Measurements from ENCODE around the gene TNNI3K.

The TNNI3K gene

DNA sequence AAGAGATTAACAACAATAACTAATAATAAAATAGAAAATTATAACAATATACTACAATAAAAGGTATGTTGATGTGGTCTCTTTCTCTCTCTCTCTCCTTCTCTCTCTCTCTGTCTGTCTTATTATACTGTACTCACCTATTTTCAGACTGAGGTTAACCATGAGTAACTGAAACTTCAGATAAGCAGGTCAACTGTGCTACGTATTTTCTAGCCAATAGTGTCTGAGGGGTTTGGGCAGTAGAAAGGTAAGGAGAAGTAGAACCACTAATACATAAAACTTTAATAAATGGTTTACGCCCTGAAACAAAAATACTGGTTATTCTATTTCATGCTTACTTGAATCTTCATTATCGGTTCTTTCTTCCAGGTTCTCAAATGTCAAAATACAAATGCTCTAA lies 348.2 kb downstream of the TNNI3K start:
- no peak for DNase-seq

DNA sequence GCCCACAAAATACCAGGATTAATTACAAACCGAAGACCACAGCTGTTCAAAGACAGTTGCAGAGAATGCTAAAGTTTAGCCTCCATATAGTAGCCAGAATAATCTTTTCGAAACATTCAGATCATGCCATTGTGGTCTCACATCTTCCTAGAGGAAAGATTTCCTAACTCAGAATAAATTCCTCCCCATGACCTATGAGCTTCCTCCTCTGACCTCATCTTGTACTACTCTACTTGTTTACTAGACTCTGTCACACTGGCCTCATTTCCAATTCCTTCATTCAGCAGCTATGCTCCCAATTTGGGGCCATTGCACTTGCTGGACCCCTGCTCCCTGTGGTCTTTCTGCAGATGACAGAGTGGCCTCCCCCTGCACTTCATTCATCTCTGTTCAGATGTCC lies 349.0 kb downstream of the TNNI3K start:
- DNase-seq, result no peak

DNA sequence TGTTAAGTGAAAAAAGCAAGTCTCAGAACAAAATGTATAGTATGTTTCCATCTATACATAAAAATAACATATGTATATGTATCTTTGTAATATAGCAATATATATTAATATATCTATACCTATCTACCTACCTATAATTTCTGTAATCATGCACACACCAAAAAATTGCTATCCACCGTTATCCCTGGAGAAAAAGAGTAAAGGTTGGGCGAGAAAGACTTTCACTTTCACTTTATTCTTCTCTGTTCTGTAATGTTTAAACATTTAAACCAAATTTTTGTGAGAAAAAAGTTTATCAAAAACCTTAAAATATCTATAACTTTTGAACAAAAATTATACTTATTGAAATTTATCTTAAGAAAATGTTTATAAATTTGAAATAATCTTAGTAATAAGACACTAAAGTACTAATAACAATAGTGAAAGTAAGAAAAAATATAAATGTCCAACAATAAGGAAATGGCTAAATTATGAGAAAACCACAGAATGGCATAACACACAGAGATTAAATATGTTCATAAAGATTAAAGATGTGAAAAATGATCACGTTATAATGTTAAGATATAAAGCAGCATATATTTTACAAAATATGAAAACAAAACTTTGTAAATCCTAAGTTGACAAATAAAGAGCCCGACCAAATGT lies 351.2 kb downstream of the TNNI3K start:
- DNase-seq, result no peak

DNA sequence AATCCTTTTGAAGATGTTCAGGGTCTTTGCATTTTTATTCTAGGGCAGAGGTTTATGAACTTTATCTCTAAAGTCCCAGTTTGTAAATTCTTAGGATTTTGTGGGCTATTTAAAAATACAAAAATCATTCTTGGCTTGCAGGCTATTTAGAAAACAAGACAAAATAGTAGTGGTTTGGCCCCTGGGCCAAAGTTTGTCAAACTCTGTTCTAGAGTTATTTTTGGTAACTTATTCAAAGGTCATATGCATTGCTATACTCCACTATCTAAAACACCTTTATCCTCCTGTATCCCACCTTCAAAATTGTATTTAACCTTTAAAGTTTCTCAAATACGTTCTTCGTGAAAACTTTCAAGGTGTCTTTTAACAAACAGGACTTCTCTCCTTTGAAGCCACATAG lies 352.7 kb downstream of the TNNI3K start:
- no peak for DNase-seq

DNA sequence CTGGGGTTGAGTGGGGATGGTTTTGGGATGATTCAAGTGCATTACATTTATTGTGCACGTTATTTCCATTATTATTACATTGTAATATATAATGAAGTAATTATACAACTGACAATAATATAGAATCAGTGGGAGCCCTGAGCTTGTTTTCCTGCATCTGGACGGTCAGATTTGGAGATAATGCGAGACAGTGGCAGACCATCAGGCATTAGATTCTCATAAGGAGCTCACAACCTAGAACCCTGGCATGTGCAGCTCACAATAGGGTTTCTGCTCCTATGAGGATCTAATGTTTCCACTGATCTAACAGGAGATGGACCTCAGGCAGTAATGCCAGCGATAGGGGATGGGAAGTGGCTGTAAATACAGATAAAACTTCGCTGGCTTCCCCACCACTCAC lies 355.1 kb downstream of the TNNI3K start:
- no peak for DNase-seq

- DNase-seq, result no peak
These were observed 356.8 kb downstream of the TNNI3K start for GRCh38 chr1:74591949-74592348.

DNA sequence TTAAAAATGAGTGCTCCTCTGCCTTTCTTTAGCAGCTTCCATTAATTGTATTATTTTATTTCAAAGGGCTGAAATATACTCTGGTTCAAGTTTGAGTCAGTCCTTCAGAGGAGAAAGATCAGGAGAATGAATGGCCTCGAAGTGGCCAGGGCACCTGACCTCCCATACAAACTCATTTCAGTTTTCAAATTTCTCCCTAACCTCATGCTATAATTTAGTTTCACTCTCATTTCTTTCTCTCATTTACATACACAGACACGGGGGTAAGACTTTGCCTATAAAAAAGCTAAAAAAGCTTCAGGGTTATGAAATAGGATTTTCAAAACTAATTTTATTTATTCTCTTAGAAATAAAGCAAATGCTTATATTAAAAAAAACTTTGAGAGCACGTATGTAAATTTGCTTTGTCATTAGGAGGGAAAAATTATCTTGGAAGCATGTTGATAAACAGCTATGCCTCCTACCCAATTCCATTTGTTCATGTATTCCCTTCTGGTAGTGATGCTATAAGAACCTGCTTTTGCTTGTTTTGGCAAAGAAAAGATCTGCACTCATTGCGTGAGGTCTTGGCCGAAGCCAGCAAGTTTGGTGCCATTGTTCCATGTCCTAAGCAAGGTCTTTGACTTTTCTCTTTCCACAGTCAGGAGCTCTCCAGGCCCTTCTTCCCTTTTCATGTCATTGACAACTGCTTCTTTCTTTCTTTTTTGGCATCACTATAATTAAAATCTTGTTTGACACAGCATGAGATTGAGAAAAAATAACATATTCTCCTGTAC lies 357.6 kb downstream of the TNNI3K start:
- DNase-seq, result no peak

Measured in NCI-H2171 (cell line).